Measurements from ENCODE around the gene ATP5MC2. TPM values are rescaled to one million over a fixed set of nuclear protein-coding genes. Genes with fewer than 3 reads are reported as not detected.

ATP5MC2 gene
- total RNA-seq, 1 experiment from 2014 or later = 173 TPM

DNA sequence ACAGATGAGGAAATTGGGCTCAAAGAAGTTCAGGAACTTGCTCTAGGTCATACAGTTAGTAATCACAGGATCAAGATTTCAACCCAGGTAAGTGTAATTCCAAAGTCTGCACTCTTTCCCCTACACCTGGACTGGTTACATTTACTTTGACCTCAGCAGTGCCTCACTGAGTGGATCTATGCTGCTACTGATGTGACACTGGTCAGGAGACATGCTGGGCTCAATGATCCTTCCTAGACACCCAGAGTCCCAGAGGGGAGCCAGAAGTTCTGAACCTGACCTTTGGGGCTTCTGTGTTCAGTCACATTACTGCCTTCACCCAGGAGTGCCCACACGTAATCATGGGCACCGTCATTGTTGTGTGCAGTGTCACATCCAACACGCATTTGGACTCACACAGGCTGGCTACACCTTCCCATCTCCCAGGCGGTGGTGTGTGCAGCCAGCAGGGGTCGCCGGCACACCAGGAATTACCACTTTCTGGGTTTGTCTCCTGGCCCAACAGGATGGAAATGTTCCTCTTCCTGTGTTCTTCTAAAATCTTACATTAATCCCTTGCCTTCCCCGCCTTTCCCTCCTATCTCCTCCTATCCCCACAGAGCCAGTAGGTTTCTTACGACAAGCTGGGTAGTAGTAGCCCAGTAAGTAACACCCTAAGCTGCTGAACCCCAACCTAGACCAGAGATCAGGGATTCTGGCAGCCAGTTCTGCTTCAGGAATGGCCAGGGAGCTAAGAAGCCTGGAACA is 25.8 kb upstream of the ATP5MC2 start:
- Mint-ChIP-seq H3K9me3 (ENCODE audit: low read depth, unreplicated experiment) (no peaks in the 10 kb centered on the region), H3K27me3 (ENCODE audit: unreplicated experiment) (peaks cover 98% of the 10 kb centered on the region), H3K27ac (ENCODE audit: unreplicated experiment) (no peak overlapping the region), H3K4me3 (ENCODE audit: low read depth, unreplicated experiment) (no peak overlapping the region), H3K4me1 (ENCODE audit: low read depth, unreplicated experiment) (no peaks in the 10 kb centered on the region), H3K36me3 (ENCODE audit: insufficient read depth, unreplicated experiment) (no peaks in the 10 kb centered on the region)
- intact Hi-C loops (cut with micrococcal nuclease; ENCODE audit: unreplicated experiment) = loop anchor here (1.0 kb wide), 1 partner anchor 45 kb away; no protein-coding TSS in a partner anchor
- CTCF ChIA-PET = interaction anchor here (0.9 to 1.4 kb wide), 4 partner anchors 32 to 500 kb away, joined by 3 to 13 read pairs (median 4); no protein-coding TSS in a partner anchor
- no TSS peak for BruUV-seq (replicated peaks)
- TF ChIP-seq, protein P1, sequence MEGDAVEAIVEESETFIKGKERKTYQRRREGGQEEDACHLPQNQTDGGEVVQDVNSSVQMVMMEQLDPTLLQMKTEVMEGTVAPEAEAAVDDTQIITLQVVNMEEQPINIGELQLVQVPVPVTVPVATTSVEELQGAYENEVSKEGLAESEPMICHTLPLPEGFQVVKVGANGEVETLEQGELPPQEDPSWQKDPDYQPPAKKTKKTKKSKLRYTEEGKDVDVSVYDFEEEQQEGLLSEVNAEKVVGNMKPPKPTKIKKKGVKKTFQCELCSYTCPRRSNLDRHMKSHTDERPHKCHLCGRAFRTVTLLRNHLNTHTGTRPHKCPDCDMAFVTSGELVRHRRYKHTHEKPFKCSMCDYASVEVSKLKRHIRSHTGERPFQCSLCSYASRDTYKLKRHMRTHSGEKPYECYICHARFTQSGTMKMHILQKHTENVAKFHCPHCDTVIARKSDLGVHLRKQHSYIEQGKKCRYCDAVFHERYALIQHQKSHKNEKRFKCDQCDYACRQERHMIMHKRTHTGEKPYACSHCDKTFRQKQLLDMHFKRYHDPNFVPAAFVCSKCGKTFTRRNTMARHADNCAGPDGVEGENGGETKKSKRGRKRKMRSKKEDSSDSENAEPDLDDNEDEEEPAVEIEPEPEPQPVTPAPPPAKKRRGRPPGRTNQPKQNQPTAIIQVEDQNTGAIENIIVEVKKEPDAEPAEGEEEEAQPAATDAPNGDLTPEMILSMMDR (IDR thresholded peaks at IDR 0.05; ENCODE audit: unreplicated experiment) = peak; percentile 83
- peak; percentile 89 for DNase-seq

DNA sequence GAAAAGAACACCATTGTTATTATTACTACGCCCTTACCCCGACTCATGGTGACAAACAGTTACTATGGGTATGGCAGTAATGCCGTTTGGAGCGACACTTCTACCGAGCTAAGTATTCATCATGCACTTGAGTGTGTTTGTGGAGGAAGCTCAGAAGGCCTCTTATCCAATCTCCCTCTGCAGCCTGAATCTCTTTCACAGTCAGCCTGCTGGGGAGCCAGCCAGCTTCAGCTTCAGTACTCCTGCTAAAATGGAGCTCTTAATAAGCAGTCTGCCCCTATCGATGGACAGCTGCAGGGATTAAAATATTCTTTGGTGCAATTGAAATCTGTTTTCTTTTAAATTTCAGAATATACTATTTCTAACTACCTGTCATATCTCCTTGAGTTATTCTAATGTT is 24.7 kb upstream of the ATP5MC2 start:
- peaks cover 5% of the 10 kb centered on the region for H3K36me3 Mint-ChIP-seq (ENCODE audit: insufficient read depth, unreplicated experiment)
- peaks cover 98% of the 10 kb centered on the region for H3K27me3 Mint-ChIP-seq (ENCODE audit: unreplicated experiment)
- no TSS peak for BruUV-seq (replicated peaks)

DNA sequence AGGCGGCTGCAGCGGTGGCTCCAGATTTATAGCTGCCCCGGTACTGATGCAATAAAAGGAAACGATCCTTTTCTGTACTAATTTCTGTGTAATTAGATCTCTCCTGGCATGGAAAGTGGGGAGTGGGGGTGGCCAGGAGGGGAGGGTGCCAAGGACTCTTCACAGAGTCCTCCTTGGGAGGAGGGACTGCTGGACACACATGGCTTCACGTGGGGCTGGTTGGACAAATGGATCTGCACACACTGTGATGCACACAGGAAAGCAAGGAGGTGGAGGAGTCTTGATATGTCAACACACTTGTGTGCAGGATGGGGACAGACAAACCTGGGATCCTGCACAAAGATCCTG is 23.8 kb upstream of the ATP5MC2 start:
- Mint-ChIP-seq H3K27me3 (ENCODE audit: unreplicated experiment) (peaks cover 100% of the 10 kb centered on the region), H3K36me3 (ENCODE audit: insufficient read depth, unreplicated experiment) (peaks cover 5% of the 10 kb centered on the region), H3K4me3 (ENCODE audit: low read depth, unreplicated experiment) (no peak overlapping the region), H3K9me3 (ENCODE audit: low read depth, unreplicated experiment) (no peaks in the 10 kb centered on the region), H3K4me1 (ENCODE audit: low read depth, unreplicated experiment) (no peaks in the 10 kb centered on the region), H3K27ac (ENCODE audit: unreplicated experiment) (no peak overlapping the region)
- CTCF ChIA-PET = interaction anchor here (0.8 to 1.9 kb wide), 6 partner anchors 28 to 55 kb away, joined by 3 to 8 read pairs (median 6); no protein-coding TSS in a partner anchor
- TF ChIP-seq, protein P1 (IDR thresholded peaks at IDR 0.05; ENCODE audit: unreplicated experiment) = no peak
- no peak for DNase-seq
- intact Hi-C loops (cut with micrococcal nuclease; ENCODE audit: unreplicated experiment) = no loop called here
- BruUV-seq (replicated peaks) = no TSS peak

More for the DNA sequence above, 24.7 kb upstream of the ATP5MC2 start:
- H3K4me3 Mint-ChIP-seq (ENCODE audit: low read depth, unreplicated experiment) = no peak overlapping the region
- CTCF ChIA-PET = interaction anchor here (0.6 to 1.9 kb wide), 5 partner anchors 28 to 290 kb away, joined by 3 to 8 read pairs (median 4); no protein-coding TSS in a partner anchor
- TF ChIP-seq, protein P1 (IDR thresholded peaks at IDR 0.05; ENCODE audit: unreplicated experiment) = no peak
- H3K27ac Mint-ChIP-seq (ENCODE audit: unreplicated experiment) = no peak overlapping the region
- no peak for DNase-seq
- no peaks in the 10 kb centered on the region for H3K9me3 Mint-ChIP-seq (ENCODE audit: low read depth, unreplicated experiment)
- no peaks in the 10 kb centered on the region for H3K4me1 Mint-ChIP-seq (ENCODE audit: low read depth, unreplicated experiment)
- intact Hi-C loops (cut with micrococcal nuclease; ENCODE audit: unreplicated experiment) = no loop called here

DNA sequence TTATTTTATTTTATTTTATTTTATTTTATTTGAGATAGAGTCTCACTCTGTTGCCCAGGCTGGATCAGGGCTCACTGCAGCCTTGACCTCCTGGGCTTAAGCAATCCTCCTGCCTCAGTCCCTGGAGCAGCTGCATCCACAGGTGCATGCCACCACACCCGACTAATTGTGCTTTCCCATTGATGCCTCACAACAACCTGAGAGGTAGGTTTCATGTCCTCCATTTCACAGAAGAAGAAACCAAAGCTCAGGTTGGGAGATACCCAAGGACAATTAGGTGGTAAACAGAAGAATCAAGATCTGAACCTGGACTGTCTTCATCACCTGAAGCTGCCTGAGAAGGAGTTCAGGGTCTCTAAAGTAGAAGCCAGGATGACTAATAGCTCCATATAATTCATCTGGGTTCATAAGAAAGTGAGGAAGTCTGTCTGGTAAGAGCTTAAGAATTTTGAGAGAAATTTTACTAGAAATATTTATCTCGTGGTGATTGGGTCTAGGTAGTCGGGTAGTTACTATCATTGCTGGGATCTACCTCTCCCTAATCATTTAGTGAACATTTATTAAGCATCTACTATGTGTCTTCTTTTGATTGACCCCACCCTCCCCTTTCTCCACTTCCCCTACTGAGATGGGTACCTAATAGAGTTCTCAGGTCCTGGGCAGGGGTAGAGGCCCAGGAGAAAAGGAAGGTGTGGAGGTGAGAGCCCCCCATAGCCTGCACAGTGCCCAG is 23.2 kb upstream of the ATP5MC2 start:
- TF ChIP-seq, protein P1 (IDR thresholded peaks at IDR 0.05; ENCODE audit: unreplicated experiment) = no peak
- Mint-ChIP-seq H3K36me3 (ENCODE audit: insufficient read depth, unreplicated experiment) (peaks cover 5% of the 10 kb centered on the region), H3K4me1 (ENCODE audit: low read depth, unreplicated experiment) (no peaks in the 10 kb centered on the region), H3K9me3 (ENCODE audit: low read depth, unreplicated experiment) (no peaks in the 10 kb centered on the region), H3K4me3 (ENCODE audit: low read depth, unreplicated experiment) (no peak overlapping the region), H3K27me3 (ENCODE audit: unreplicated experiment) (peaks cover 100% of the 10 kb centered on the region), H3K27ac (ENCODE audit: unreplicated experiment) (no peak overlapping the region)
- CTCF ChIA-PET = interaction anchor here (0.6 to 1.9 kb wide), 6 partner anchors 29 to 239 kb away, joined by 3 to 7 read pairs (median 4); no protein-coding TSS in a partner anchor
- DNase-seq = no peak
- no TSS peak for BruUV-seq (replicated peaks)
- intact Hi-C loops (cut with micrococcal nuclease; ENCODE audit: unreplicated experiment) = no loop called here

Measured in Calu3 (cell line).